GM23248 (cell line): ENCODE results near the gene LCNL1. TPM values are rescaled to one million over a fixed set of nuclear protein-coding genes. Genes with fewer than 3 reads are reported as not detected.
A peak's percentile ranks its signal among the peaks of the same experiment; 100 is the strongest.

ENCODE experiments used
- DNase-seq: peaks from one replicate; pipeline ENCODE4 v3.0.0-alpha.2; 2015
- H2AFZ ChIP-seq: fragments of 200-600 bp; sonication (generic); 2 replicates; pipeline ENCODE4 v1.6.1; 2016; ENCODE audit warnings: antibody characterized with exemption
- H3F3A ChIP-seq: fragments of 200-600 bp; sonication (generic); 2 replicates; pipeline ENCODE4 v1.6.1; 2016; ENCODE audit warnings: mild to moderate bottlenecking, antibody characterized with exemption, mixed run types; ENCODE audit not compliant: insufficient read depth
- H3K27ac ChIP-seq: fragments of 200-600 bp; sonication (generic); 2 replicates; pipeline ENCODE4 v1.5.1; 2016; ENCODE audit warnings: mild to moderate bottlenecking
- H3K27me3 ChIP-seq: fragments of 200-600 bp; sonication (generic); replicated peaks from 2 replicates; pipeline ENCODE4 v1.6.1; 2016; ENCODE audit warnings: mild to moderate bottlenecking; ENCODE audit not compliant: insufficient read depth
- H3K36me3 ChIP-seq: fragments of 200-600 bp; sonication (generic); 2 replicates; pipeline ENCODE4 v1.6.1; 2016; ENCODE audit warnings: low read depth, mild to moderate bottlenecking
- H3K4me1 ChIP-seq: fragments of 200-600 bp; sonication (generic); 2 replicates; pipeline ENCODE4 v1.6.1; 2016; ENCODE audit warnings: mild to moderate bottlenecking; ENCODE audit not compliant: insufficient read depth
- H3K4me2 ChIP-seq: fragments of 200-600 bp; sonication (generic); one replicate; pipeline ENCODE4 v1.6.1; 2016; ENCODE audit warnings: mild to moderate bottlenecking; ENCODE audit not compliant: unreplicated experiment
- H3K4me3 ChIP-seq: fragments of 200-600 bp; sonication (generic); 2 replicates; pipeline ENCODE4 v1.5.1; 2016; ENCODE audit warnings: mild to moderate bottlenecking
- H3K79me2 ChIP-seq: fragments of 200-600 bp; sonication (generic); 2 replicates; pipeline ENCODE4 v1.6.1; 2016; ENCODE audit warnings: mild to moderate bottlenecking; ENCODE audit not compliant: insufficient read depth
- H3K9ac ChIP-seq: fragments of 200-600 bp; sonication (generic); 2 replicates; pipeline ENCODE4 v1.6.1; 2016; ENCODE audit warnings: mild to moderate bottlenecking
- H3K9me2 ChIP-seq: fragments of 200-600 bp; sonication (generic); 2 replicates; pipeline ENCODE4 v1.6.1; 2016; ENCODE audit warnings: mixed run types, mild to moderate bottlenecking, moderate library complexity; ENCODE audit not compliant: insufficient read depth
- H3K9me3 ChIP-seq: fragments of 200-600 bp; sonication (generic); one replicate; pipeline ENCODE4 v1.6.1; 2017; ENCODE audit warnings: low read depth
- H4K20me1 ChIP-seq: fragments of 200-600 bp; sonication (generic); 2 replicates; pipeline ENCODE4 v1.6.0; 2016; ENCODE audit not compliant: insufficient read depth
- EZH2 ChIP-seq: fragments of 200-600 bp; sonication (generic); IDR thresholded peaks from 2 replicates; pipeline ENCODE4 v1.6.1; 2018; ENCODE audit warnings: antibody characterized with exemption, mild to moderate bottlenecking; ENCODE audit not compliant: insufficient read depth, poor library complexity, severe bottlenecking
- EZH2phosphoT487 ChIP-seq: fragments of 200-600 bp; sonication (generic); IDR thresholded peaks from 2 replicates; pipeline ENCODE4 v1.6.1; 2018; ENCODE audit warnings: antibody characterized with exemption, moderate library complexity, mild to moderate bottlenecking, low read depth; ENCODE audit not compliant: insufficient read depth
- WGBS, 2 experiments: methylation state at CpG; one replicate each; pipeline ENCODE4 v1.1.6; 2015 to 2017; ENCODE audit warnings: low lambda C conversion rate in 2 of 2, low coverage in 1 of 2; ENCODE audit errors: missing lambda C conversion rate in 2 of 2; 5-methylcytosine and 5-hydroxymethylcytosine counted together
- in situ Hi-C: fragments of 300-500 bp; cut with MboI; formaldehyde crosslinking; loops from 2 replicates; pipeline ENCODE4 v1.15.0; 2020
- polyA plus RNA-seq: library from polyadenylated mRNA; unstranded; fragments of >200 nt; fragmentation: Nextera tagmentation; extraction: Ambion mirVana; gene quantifications from 2 replicates; pipeline ENCODE4 v1.2.1, GENCODE V29; 2016
- total RNA-seq: library from RNA; depleted of rRNA; stranded (reverse); fragments of >200 nt; shearing (Covaris generic); gene quantifications from 2 replicates; pipeline ENCODE4 v1.2.3, GENCODE V29; 2014

The LCNL1 gene
- total and polyA plus RNA-seq, 2 experiments from 2014 or later, result not detected

DNA sequence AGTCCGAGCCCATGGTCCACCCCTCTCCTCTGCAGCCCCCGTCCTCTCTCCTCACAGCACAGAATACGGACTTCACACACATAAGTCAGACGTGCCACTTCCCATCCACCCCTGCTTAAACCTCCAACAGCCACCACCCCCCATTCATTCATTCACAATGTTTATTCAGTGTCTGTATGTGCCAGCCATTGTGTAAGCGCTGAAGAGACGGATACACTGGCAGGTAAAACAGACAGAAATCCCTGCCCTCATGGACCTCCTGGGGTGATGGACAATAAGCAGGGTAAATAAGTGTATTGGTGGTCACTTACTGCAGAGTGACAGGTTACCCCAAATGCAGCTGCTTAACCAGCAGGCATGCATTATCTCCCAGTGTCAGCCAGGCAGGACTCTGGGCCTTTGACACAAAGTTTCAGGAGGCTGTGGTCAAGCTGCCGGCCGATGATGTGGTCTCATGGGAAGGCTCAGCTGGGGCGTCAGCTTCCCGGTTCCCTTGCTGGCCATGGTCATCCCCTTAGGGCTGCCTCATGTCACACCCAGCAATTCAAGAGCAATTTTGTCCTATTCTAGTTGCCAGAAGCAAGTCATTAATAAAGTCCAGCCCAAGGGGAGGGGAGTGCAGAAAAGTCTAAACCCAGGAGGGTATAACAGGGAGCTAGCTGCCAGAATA, 7.6 kb downstream of the LCNL1 start:
- 0 out of 2 replicates have a peak, but pooled peaks cover 4% of the 10 kb centered on the region for H3K79me2 ChIP-seq
- no peak for DNase-seq
- in situ Hi-C loops, result no loop called here
- TF ChIP-seq EZH2phosphoT487, result no peak
- no peak for TF ChIP-seq EZH2
- H3K27ac ChIP-seq, result no peak overlapping the region
- H3K9ac ChIP-seq, result no peak overlapping the region
- H3K9me3 ChIP-seq, result no peaks in the 10 kb centered on the region
- H3K4me1 ChIP-seq, result peaks cover 4% of the 10 kb centered on the region; the same call in 1 of the 2 replicates
- no peaks in the 10 kb centered on the region for H3K36me3 ChIP-seq
- no peak overlapping the region for H2AFZ ChIP-seq
- H3K4me3 ChIP-seq, result no peak overlapping the region
- peaks cover 7% of the 10 kb centered on the region; the same call in 1 of the 2 replicates for H3F3A ChIP-seq
- H3K9me2 ChIP-seq, result no peaks in the 10 kb centered on the region
- no peaks in the 10 kb centered on the region for H4K20me1 ChIP-seq
- WGBS, 2 experiments, result 88 to 90% methylated on average over 10 of the region's 10 CpGs
- peaks cover 11% of the 10 kb centered on the region; the same call in 1 of the 2 replicates for H3K27me3 ChIP-seq
- H3K4me2 ChIP-seq, result no peak overlapping the region

DNA sequence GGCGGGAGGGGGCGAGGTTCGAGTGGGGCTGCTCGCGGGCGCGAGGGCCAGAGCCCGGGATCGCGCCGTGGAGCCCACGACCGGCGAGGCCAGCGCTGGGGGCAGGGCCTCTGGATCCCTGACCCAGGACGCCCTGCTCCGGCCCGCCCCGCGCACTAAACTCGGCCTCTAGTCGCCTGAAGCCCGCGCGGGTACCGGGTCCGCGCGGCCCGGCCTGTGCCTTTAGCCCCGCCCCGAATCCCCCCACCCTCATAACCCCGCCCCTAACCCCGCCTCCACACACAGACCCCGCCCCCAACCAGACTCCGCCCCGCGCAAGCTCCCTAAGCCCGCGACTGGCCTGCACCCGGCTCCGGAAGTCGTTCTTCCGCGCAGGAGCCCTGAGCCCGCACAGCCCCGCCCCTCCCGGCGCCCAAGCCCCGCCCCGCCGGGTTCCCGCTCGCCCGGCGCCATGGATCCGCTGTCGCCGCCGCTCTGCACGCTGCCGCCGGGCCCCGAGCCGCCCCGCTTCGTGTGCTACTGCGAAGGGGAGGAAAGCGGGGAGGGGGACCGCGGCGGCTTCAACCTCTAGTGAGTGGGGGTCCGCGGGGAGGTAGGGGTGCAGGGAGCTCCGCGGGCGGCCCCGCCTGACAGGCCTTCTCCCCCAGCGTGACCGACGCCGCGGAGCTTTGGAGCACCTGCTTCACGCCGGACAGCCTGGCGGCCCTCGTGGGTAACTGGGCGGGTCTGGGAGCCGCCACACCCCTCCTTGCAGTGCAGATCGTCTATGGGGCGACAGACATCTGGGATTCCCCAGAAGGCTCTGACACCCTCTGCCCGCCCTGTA, 9.4 kb downstream of the LCNL1 start, which contains the start of gene PAXX:
Gene PAXX, plus strand, starts transcription at position 430 of the 826 bp plus-strand sequence. Its CDS starts 22 bp downstream, at position 452.
- 0 out of 2 replicates have a peak, but pooled peaks cover 4% of the 10 kb centered on the region for H3K79me2 ChIP-seq
- WGBS, 2 experiments, result 1% methylated on average over 34 to 85 of the region's 92 CpGs
- H3K9ac ChIP-seq, result peak within 1 kb of the TSS; percentile 75
- H3K36me3 ChIP-seq, result no peaks in the 10 kb centered on the region
- DNase-seq, result peak; percentile 97
- peak within 1 kb of the TSS; percentile 80 for H2AFZ ChIP-seq
- no peaks in the 10 kb centered on the region for H3K27me3 ChIP-seq
- peaks cover 16% of the 10 kb centered on the region; the same call in 1 of the 2 replicates for H3K4me1 ChIP-seq
- peak within 1 kb of the TSS; percentile 91 for H3K4me3 ChIP-seq
- peak within 1 kb of the TSS; percentile 87 for H3K4me2 ChIP-seq
- in situ Hi-C loops, result no loop called here
- H3K9me2 ChIP-seq, result no peaks in the 10 kb centered on the region
- TF ChIP-seq EZH2phosphoT487, result no peak
- TF ChIP-seq EZH2, result no peak
- H3F3A ChIP-seq, result peaks cover 7% of the 10 kb centered on the region; the same call in 1 of the 2 replicates
- no peaks in the 10 kb centered on the region for H4K20me1 ChIP-seq
- H3K9me3 ChIP-seq, result no peaks in the 10 kb centered on the region
- peak within 1 kb of the TSS; percentile 48 for H3K27ac ChIP-seq

DNA sequence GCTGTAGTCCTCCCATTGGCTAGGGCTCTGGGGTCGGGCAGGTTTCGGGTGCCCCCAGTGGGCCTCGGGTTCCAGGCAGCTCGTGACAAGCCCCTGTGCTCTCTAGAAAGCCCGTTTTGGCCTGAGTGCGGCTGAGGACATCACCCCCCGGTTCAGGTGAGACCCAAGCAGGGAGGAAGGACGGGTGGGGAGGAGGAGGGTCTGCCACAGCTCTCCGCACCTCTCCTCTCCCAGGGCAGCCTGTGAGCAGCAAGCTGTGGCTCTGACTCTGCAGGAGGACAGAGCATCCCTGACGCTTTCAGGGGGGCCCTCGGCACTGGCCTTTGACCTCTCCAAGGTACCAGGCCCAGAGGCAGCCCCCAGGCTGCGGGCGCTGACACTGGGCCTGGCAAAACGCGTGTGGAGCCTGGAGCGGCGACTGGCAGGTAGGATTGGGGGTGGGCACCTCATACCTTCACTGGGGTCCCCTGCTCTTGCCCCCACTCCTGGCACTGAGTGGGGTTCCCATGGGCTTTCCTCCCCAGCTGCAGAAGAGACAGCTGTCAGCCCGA, 10.1 kb downstream of the LCNL1 start:
- no peaks in the 10 kb centered on the region for H3K9me2 ChIP-seq
- DNase-seq, result no peak
- H3F3A ChIP-seq, result peaks cover 7% of the 10 kb centered on the region; the same call in 1 of the 2 replicates
- no peaks in the 10 kb centered on the region for H3K27me3 ChIP-seq
- in situ Hi-C loops, result no loop called here
- peak overlapping the region; percentile 87 for H3K4me2 ChIP-seq
- WGBS, 2 experiments, result 39 to 42% methylated on average over 16 to 18 of the region's 18 CpGs
- no peaks in the 10 kb centered on the region for H4K20me1 ChIP-seq
- H3K9ac ChIP-seq, result peak overlapping the region; percentile 75
- H3K36me3 ChIP-seq, result no peaks in the 10 kb centered on the region
- TF ChIP-seq EZH2phosphoT487, result no peak
- no peak for TF ChIP-seq EZH2
- no peaks in the 10 kb centered on the region for H3K9me3 ChIP-seq
- peak overlapping the region; percentile 80 for H2AFZ ChIP-seq
- peak overlapping the region; percentile 91 for H3K4me3 ChIP-seq
- 0 out of 2 replicates have a peak, but pooled peaks cover 4% of the 10 kb centered on the region for H3K79me2 ChIP-seq
- peak overlapping the region; percentile 23; the same call in 1 of the 2 replicates for H3K27ac ChIP-seq
- peaks cover 16% of the 10 kb centered on the region; the same call in 1 of the 2 replicates for H3K4me1 ChIP-seq
